Measurements from ENCODE around the gene YLPM1.

- no peak for TF ChIP-seq ZNF274 (IDR thresholded peaks at IDR 0.05; ENCODE audit: low read depth, low read length)
- no peak for TF ChIP-seq YY1 (IDR thresholded peaks at IDR 0.05; ENCODE audit: insufficient read depth, insufficient read length)
- no peak for TF ChIP-seq SUZ12 (IDR thresholded peaks at IDR 0.05; ENCODE audit: extremely low read depth, insufficient read depth, insufficient read length)
Measured at GRCh38 chr14:74855945-74856344, 92.8 kb downstream of the YLPM1 start.
